ENCODE results near the gene C16orf54.
"Not testable (repeated sequence)": the region's sequence is repeated elsewhere in the genome, so short reads cannot be mapped to it uniquely, and the experiment has no call there.

Gene C16orf54

DNA sequence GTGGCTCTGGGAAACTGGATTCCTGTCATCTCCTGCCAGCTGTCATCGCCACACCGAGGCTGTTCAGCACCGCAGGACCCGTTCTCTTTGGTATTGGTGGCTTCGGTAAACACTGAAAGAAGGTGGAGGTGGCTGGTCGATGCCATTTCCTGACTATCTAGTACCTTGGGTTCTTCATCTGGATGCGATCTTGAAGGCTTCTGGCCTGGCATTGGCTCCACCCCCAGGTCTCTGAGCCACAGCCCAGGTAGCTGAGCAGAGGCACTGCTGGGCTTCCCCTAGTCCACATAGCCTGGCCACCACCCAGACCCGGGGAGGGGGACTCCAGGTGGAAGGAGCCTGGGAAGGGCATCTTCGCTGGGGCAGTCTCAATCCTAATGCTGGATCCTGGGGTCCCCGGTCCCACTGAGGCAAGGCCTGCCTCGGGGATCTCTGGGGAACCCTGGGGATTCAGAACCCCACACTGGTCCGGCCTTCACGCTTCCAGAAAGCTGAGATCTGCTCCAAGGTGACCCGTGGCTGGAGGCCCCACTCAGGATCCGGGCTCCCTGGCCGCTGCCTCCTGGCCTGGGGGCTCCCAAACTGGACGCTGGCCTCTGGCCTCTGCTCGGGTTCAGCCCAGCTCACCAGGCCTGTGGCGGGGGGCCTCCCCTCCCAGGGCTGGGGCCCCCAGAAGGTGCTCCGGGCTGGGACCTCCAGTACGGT is 1.8 kb downstream of the C16orf54 start:
- H3K4me3 ChIP-seq (replicated peaks; ENCODE audit: low read depth, low read length), result no peak overlapping the region
- TF ChIP-seq, protein P1, sequence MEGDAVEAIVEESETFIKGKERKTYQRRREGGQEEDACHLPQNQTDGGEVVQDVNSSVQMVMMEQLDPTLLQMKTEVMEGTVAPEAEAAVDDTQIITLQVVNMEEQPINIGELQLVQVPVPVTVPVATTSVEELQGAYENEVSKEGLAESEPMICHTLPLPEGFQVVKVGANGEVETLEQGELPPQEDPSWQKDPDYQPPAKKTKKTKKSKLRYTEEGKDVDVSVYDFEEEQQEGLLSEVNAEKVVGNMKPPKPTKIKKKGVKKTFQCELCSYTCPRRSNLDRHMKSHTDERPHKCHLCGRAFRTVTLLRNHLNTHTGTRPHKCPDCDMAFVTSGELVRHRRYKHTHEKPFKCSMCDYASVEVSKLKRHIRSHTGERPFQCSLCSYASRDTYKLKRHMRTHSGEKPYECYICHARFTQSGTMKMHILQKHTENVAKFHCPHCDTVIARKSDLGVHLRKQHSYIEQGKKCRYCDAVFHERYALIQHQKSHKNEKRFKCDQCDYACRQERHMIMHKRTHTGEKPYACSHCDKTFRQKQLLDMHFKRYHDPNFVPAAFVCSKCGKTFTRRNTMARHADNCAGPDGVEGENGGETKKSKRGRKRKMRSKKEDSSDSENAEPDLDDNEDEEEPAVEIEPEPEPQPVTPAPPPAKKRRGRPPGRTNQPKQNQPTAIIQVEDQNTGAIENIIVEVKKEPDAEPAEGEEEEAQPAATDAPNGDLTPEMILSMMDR (IDR thresholded peaks at IDR 0.05; ENCODE audit: low read depth, low read length, missing control alignments), result no peak
- DNase-seq (ENCODE audit: extremely low read depth, low read depth), result no peak

DNA sequence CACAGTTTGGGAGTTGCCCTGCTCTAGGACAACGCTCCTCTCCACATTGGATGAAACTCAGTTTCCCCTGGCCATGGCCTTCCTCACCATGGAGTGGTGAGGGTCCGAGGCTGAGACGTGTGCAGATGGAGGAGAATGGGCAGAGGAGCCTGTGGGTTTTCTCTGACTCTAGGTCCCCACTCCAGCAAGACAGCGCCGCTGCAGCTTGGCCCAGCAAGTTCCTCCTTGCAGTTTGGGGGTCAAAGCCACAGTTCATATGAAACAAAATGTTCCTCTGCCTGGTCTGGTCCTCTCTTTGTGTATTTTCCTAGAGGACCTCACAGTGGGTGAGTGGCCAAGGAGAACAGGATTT is 2.3 kb downstream of the C16orf54 start:
- no peak overlapping the region for H3K4me3 ChIP-seq (replicated peaks; ENCODE audit: low read depth, low read length)
- TF ChIP-seq, protein P1 (IDR thresholded peaks at IDR 0.05; ENCODE audit: low read depth, low read length, missing control alignments), result no peak
- DNase-seq (ENCODE audit: extremely low read depth, low read depth), result no peak

DNA sequence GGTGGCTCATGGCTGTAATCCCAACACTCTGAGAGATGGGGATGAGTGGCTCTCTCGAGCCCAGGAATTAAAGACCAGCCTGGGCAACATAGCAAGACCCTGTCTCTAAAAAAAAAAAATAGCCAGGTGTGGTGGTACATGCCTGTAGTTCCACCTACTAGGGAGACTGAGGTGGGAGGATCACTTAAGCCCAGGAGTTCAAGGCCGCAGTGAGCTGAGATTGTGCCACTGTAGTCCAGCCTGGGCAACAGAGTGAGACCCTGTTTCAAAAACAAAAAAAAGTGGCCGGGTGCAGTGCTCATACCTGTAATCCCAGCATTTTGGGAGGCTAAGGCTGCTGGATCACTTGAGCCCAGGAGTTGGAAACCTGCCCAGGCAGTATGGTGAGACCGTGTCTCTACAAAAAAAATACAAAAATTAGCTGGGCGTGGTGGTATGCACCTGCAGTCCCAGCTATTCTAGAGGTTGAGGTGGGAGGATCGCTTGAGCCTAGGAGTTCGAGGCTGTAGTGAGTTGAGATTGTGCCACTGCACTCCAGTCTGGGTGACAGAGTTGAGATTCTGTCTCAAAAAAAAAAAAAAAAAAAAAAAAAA is 3.0 kb downstream of the C16orf54 start:
- no peak overlapping the region for H3K4me3 ChIP-seq (replicated peaks; ENCODE audit: low read depth, low read length)
- TF ChIP-seq, protein P1 (IDR thresholded peaks at IDR 0.05; ENCODE audit: low read depth, low read length, missing control alignments), result no peak
- DNase-seq (ENCODE audit: extremely low read depth, low read depth), result no peak

DNA sequence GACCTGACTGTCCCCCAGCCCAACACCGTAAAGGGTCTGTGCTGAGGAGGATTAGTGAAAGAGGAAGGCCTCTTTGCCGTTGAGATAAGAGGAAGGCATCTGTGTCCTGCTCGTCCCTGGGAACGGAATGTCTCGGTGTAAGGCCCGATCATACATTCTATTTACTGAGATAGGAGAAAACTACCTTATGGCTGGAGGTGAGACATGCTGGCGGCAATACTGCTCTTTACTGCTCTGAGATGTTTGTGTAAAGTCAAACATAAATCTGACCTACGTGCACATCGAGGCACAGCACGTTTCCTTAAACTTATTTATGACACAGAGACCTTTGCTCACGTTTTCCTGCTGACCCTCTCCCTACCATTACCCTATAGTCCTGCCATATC is 5.2 kb downstream of the C16orf54 start:
- not testable (repeated sequence) for H3K4me3 ChIP-seq (replicated peaks; ENCODE audit: low read depth, low read length); DNase-seq (ENCODE audit: extremely low read depth, low read depth)

DNA sequence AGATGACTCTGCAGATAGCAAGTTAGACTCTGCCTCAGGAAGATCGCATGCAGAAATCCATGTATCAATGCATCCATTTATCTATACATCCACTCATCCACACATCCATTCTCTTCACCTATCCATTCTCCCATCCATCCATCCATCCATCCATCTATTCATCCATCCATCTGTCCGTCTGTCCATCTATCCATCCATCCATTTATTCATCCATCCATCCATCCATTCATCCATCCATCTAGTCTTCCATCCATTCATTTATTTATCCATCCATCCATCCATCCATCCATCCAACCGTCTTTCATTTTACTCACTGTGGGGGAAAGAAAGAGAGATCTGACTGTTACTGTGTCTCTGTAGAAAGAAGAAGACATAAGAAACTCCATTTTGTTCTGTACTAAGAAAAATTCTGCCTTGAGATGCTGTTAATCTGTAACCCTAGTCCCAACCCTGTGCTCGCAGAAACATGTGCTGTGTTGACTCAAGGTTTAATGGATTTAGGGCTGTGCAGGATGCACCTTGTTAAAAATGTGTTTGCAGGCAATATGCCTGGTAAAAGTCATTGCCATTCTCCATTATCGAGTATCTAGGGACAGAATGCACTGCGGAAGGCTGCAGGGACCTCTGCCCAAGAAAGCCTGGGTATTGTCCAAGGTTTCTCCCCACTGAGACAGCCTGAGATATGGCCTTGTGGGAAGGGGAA is 5.7 kb downstream of the C16orf54 start:
- DNase-seq (ENCODE audit: extremely low read depth, low read depth), result not testable (repeated sequence)

DNA sequence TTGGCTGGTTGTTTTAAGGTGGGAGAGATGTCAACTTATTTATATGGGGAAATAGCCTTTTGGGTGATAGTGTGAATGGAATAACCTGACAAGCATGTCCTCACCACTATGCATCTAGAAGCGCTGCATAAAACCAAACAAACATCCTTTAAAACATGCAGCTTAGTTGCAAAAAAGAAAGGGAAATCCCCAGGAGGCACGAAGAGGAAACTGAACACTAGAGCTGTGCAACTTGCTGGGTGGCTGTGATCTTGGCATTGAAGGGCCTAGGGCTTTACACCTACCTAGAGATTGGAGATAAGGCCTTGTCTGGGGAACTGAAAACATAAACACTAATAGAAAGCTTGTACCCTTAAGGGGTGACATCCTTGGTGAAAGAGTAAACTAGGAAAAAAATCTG is 7.3 kb downstream of the C16orf54 start:
- DNase-seq (ENCODE audit: extremely low read depth, low read depth), result no peak

More for the DNA sequence above, 5.7 kb downstream of the C16orf54 start:
- not testable (repeated sequence) for H3K4me3 ChIP-seq (replicated peaks; ENCODE audit: low read depth, low read length)

DNA sequence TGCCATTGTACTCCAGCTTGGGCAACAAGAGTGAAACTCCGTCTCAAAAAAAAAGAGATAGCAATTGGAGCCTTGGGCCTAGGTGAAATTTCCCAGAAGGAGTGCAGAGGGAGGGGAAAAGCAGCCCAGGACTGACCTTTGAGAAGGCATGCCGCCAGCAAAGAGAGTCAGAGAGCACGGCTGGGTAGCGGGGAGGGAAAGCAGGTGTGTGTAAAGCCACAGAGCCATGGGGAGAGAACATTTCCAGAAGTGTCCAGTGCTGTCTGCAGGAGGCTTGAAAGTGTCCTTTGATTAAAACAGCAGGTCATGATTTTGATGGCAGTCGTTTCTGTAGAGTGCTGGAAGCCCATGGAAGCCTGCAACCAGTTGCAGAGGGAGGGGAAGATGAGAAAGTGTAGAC is 8.1 kb downstream of the C16orf54 start:
- no peak for DNase-seq (ENCODE audit: extremely low read depth, low read depth)
- TF ChIP-seq, protein P1 (IDR thresholded peaks at IDR 0.05; ENCODE audit: low read depth, low read length, missing control alignments), result no peak

More for the DNA sequence above, 7.3 kb downstream of the C16orf54 start:
- TF ChIP-seq, protein P1 (IDR thresholded peaks at IDR 0.05; ENCODE audit: low read depth, low read length, missing control alignments), result no peak
- no peak overlapping the region for H3K4me3 ChIP-seq (replicated peaks; ENCODE audit: low read depth, low read length)

More for the DNA sequence above, 8.1 kb downstream of the C16orf54 start:
- H3K4me3 ChIP-seq (replicated peaks; ENCODE audit: low read depth, low read length), result no peak overlapping the region
